Measurements from ENCODE around the gene TRPV6. TPM values are rescaled to one million over a fixed set of nuclear protein-coding genes. Genes with fewer than 3 reads are reported as not detected.

Gene TRPV6
- total RNA-seq, 1 donor from 2014 or later: 1.8 TPM

DNA sequence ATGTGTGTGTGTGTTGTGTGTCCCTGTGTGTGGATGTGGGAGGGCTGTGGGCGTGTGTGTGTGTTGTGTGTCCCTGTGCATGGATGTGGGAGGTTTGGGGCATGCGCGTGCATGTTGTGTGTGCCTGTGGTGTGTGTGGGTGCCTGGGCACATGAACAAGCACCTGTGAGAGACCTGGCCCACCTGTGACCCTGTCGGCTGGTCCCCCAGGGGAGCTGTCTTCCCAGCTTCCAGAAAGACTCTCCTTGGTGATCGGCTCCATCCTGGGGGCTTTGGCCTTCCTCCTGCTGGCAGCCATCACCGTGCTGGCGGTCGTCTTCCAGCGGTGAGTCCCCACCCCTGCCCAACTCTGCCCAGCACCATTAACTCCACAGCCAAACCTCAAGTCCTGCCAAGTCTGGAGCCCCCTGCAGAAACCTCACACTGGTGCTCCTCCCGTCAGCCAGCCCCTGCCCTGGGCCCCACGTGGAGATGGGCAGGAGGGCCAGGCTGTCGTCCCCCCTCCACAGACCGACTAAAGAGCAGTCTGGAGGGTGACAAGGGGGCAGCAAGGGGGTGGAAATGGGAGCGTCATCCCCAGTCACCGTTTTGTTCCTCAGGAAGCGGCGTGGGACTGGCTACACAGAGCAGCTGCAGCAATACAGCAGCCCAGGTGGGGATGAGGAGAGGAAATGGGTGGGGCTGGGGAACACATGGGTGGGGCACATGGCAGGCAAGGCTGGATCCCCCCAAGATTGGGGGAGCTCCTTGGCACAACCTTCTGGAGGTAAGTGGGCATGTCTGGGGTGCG, 18.0 kb downstream of the TRPV6 start:
- no peak for DNase-seq

- DNase-seq: no peak
These were observed 18.5 kb downstream of the TRPV6 start for GRCh38 chr7:142867097-142867378.

- no peak for DNase-seq
These were observed 19.0 kb downstream of the TRPV6 start for GRCh38 chr7:142866361-142867096.

DNA sequence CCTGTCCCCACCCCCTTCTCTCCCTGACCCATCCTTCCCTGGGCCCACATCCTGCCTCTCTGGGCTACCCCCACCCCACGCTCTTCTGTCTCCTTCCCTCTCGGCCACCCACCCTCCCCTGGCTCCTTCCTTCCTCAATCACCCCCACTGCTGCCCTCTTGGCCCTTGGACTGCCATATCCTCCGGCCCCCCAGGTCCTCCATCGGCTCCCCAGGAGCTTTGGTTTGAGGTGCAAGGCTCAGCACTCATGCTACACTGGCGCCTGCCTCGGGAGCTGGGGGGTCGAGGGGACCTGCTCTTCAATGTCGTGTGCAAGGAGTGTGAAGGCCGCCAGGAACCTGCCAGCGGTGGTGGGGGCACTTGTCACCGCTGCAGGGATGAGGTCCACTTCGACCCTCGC, 19.8 kb downstream of the TRPV6 start:
- no peak for DNase-seq

- DNase-seq: no peak
These were observed 20.4 kb downstream of the TRPV6 start for GRCh38 chr7:142864980-142865747.

DNA sequence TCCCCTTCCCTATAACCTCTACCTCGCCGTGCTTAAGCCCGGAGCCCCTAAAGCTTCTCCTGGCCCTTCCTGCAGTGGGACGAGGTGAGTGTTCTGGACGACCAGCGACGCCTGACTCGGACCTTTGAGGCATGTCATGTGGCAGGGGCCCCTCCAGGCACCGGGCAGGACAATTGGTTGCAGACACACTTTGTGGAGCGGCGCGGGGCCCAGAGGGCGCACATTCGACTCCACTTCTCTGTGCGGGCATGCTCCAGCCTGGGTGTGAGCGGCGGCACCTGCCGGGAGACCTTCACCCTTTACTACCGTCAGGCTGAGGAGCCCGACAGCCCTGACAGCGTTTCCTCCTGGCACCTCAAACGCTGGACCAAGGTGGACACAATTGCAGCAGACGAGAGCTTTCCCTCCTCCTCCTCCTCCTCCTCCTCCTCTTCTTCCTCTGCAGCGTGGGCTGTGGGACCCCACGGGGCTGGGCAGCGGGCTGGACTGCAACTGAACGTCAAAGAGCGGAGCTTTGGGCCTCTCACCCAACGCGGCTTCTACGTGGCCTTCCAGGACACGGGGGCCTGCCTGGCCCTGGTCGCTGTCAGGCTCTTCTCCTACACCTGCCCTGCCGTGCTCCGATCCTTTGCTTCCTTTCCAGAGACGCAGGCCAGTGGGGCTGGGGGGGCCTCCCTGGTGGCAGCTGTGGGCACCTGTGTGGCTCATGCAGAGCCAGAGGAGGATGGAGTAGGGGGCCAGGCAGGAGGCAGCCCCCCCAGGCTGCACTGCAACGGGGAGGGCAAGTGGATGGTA, 21.5 kb downstream of the TRPV6 start:
- no peak for DNase-seq

DNA sequence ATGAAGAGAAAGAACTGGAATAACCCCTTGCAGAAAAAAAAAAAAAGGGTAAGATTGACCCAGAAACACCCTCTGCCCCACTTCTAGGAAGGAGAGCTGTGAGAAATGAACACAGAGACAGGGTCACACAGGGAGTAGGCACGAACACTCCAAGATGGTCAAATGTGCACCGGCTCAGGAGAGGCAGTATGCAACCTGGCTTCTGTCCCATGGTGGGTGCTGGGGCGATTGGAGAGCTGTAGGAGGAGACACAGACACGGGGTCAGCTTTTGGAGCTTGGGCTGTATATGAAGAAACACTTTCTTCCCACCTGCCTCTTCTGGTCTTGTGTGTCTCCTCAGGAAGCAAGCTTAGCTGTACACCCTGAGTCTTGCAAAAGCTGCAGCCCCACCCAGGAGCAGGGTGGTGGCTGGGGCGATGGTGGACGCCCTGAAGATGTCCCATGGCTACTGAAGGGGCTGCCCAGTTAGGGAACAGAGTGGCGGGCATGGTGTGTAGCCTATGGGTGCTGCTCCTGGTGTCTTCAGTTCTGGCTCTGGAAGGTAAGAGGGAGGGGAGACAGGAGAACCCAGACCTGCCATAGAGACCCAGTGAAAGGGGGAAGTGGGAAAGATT, 22.7 kb downstream of the TRPV6 start:
- DNase-seq: no peak

DNA sequence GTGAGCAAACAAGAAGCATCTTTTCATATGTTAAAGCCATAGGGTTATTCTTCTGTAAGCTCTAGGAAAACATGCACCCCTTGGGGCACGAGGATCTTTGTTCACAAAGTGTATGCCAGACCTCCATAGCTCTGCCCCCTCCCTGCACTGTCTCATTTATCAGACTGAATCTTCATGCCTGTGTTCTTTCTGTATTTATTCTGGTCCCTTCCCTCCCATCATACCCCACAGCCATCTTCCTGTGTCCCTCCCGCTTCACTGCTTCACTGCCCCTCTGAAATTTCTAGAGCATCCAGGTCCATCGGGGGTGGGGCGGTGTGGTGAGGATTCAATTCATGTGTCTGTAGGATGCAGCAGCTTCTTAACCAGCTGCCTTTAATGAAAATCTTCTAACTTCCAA, 23.2 kb downstream of the TRPV6 start:
- no peak for DNase-seq

DNA sequence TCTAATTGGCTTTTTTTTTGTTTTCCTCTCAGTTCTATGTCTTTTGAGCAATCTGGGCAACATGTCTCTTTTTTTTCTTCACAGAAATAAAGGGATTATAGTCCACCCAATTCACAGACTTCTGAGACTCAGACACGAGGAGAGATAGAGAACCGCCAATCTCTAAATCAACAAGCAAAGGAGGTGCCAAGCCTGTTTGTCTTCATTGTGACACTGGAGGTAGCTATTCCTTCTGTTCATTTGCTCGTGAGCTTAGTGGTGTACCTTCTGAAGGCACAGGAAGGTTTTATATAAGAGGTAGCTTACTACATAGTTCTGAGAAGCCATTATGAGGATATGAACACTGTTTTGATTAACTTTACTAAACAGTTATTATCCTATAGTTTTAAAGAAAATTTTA, 24.6 kb downstream of the TRPV6 start:
- DNase-seq: no peak

- peak; percentile 5 for DNase-seq
These were observed 25.7 kb downstream of the TRPV6 start for GRCh38 chr7:142859829-142860228.

GRCh38 chr7:142859411-142859810, 26.1 kb downstream of the TRPV6 start:
- DNase-seq: no peak

- DNase-seq: no peak
These were observed 27.9 kb downstream of the TRPV6 start for GRCh38 chr7:142857625-142858024.

GRCh38 chr7:142856565-142857245, 28.8 kb downstream of the TRPV6 start:
- no peak for DNase-seq

GRCh38 chr7:142855756-142856564, 29.6 kb downstream of the TRPV6 start:
- DNase-seq: no peak

DNA sequence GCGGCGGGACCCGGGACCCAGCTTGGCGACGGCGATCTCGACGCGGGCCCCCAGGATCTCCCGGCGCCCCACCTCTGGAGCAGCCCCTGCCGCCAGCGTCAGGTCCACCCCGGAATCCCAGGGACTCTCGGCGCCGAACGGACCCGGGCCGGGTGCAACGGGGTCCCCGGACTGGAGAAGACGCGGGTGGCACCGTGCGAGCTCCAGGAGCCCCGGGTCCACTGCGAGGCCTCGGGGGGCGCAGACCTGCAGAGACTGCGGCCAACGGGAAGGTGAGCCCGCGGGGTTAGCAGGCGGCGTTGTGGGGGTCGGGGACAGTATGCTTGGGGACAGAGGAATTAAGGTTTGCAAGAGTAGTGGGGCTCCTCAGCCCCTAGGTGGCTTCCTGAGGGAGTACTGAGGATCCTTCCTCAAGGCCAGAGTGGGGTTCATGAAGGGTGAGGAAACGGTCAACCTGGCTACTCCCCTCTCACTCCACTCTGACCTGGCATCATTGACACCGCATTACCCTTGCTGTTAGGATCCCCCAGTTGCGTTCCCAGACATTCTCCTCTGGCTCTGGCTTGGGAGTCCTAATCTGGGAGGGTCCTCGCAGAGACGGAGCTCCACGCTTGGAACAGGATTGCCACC, 30.3 kb downstream of the TRPV6 start:
- no peak for DNase-seq

- DNase-seq: peak; percentile 52
These were observed 31.0 kb downstream of the TRPV6 start, which contains the start of gene EPHB6 for GRCh38 chr7:142854372-142855113. Gene EPHB6, plus strand, starts transcription at chr7:142855076. Its CDS starts 8,152 bp downstream, at chr7:142863228.

DNA sequence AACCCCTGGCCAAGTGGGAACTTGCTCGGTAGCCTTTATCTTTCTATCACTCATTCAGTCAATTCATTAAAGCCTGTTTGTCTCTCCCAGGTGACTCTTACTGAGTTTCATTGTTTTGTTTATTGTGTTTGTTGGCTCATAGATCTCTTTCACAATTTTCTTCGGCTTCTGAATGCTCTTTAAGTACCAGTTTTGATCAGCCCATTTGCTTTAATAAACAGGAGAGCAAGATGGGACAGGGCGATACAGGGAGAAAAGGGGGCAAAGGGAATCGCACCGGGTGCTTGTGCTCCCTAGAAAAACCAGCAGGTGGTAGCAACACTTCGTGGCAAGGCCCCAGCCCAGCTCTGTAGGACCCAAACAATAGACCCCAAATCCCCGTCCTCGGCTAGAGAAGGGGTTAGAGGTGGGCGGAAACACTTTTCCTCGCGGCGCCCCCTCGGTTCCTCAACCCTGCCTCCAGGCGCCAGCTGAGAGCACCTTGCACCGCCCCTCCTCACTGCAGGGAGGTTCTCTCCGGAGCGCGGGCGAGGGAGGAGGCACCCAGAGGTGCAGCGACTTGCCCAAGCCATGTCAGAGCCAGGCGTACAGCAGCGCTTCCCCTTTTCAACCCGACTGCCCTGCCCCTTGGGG, 31.7 kb downstream of the TRPV6 start:
- DNase-seq: peak; percentile 49

GRCh38 chr7:142851919-142852318, 33.6 kb downstream of the TRPV6 start:
- DNase-seq: no peak

GRCh38 chr7:142851269-142851668, 34.3 kb downstream of the TRPV6 start:
- DNase-seq: no peak

Measured in skin of body (tissue), 2 donors.